ENCODE results near the gene GLT8D1. TPM values are rescaled to one million over a fixed set of nuclear protein-coding genes. Genes with fewer than 3 reads are reported as not detected.

Gene GLT8D1
- total RNA-seq, 2 donors from 2014 or later = 68.1 to 71.3 TPM

DNA sequence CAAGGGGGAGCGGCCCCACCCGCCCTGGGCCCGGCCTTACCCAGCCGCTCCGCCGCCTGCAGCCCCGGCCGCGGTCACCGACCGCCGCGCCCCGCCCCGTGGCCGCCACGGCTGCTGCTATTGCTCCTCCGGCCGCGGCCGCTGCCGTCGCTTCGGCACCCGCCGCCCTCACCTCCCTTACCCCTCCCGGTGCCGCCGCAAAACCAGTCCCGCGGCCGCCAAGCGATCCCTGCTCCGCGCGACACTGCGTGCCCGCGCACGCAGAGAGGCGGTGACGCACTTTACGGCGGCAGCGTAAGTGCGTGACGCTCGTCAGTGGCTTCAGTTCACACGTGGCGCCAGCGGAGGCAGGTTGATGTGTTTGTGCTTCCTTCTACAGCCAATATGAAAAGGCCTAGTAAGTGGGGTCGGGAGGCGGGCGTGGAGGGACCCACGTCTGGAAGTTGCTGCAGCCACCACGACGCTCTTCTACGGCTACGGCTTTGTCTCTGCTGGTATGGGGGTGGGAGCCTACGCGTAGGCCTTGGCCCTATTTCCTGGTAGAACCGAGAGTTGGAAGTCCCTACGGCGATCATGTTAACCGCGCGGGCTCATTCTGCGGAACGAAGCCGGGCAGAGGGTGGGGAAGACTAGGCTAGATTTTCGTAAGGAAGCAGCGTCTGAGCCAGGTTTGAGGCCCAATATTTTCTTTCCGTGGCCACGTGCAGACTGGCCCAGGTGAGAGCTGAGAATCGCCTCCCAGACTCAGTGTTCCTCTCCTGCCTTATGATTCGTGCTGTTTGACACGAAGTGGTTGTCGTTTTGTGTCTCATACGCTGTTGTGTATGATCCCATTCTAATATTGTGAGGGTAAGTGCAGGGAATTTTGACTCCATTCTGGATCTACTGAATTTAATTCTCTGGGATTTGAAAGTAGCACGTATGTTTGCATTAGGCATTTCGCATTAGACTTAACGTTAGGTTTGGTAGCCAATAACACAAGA is 19.6 kb downstream of the GLT8D1 start, which contains the start of the genes GNL3 and PBRM1:
TSS of gene GNL3 (plus strand) at position 324 of the 983 bp plus-strand sequence. CDS start at position 385, 61 bp downstream.
TSS of gene PBRM1 (minus strand) at position 205 of the 983 bp plus-strand sequence.
- intact Hi-C loops (cut with DNase I) = loop anchor here (10.0 kb wide), 2 partner anchors 151 to 211 kb away; partner anchors contain the start of genes NT5DC2 and UQCC5
- Histone ChIP-seq H3K4me1 (replicated peaks) (peaks cover 3% of the 10 kb centered on the region), H3K4me3 (peak within 1 kb of the TSS; percentile 64 to 86), H3K27me3 (replicated peaks; ENCODE audit: insufficient read depth) (no peaks in the 10 kb centered on the region), H3K36me3 (peaks cover 12 to 20% of the 10 kb centered on the region in 2 donors), H3K9me3 (no peaks in the 10 kb centered on the region), H3K27ac (peak within 1 kb of the TSS; percentile 93 to 99)
- under 1% methylated on average over 76 of the region's 82 CpGs for WGBS
- TF ChIP-seq POLR2A (IDR thresholded peaks at IDR 0.05) (peak; percentile 89), POLR2AphosphoS5 (IDR thresholded peaks at IDR 0.05) (peak; percentile 96), CTCF (IDR thresholded peaks at IDR 0.05) (no peak)
- peak; percentile 92 for DNase-seq (ENCODE audit: low spot score)

DNA sequence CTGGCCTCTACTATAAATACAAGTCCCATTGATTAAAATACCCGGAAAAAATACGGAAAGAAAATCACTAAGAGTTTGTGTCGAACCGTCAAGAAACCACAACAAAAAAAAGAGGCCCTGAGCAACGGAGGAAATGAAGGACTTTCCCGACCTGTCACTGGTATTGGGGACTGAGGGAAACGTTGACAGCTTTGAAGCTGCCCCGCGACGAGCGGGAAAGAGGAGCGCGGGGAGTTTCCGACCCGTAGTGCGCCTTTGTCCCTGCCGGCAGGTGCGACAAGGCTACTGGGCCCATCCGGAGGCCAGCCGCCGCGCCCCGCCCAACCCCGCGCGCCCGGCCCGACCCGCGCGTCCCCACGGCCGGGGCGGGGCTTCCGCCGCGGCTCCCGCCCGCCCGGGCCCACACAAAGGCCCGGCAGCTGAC is 20.3 kb downstream of the GLT8D1 start:
- peaks cover 6 to 17% of the 10 kb centered on the region in 2 donors for H3K36me3 ChIP-seq
- no peaks in the 10 kb centered on the region for H3K27me3 ChIP-seq (replicated peaks; ENCODE audit: insufficient read depth)
- peaks cover 3% of the 10 kb centered on the region for H3K4me1 ChIP-seq (replicated peaks)
- DNase-seq (ENCODE audit: low spot score) = peak; percentile 75
- peak overlapping the region; percentile 64 to 86 for H3K4me3 ChIP-seq
- intact Hi-C loops (cut with DNase I) = loop anchor here (10.0 kb wide), 2 partner anchors 150 to 210 kb away; partner anchors contain the start of genes NT5DC2 and UQCC5
- 2% methylated on average over 26 of the region's 41 CpGs for WGBS
- H3K9me3 ChIP-seq = no peaks in the 10 kb centered on the region
- TF ChIP-seq CTCF (IDR thresholded peaks at IDR 0.05) (peak in 1 of 4 experiments; percentile 9), POLR2AphosphoS5 (IDR thresholded peaks at IDR 0.05) (no peak), POLR2A (IDR thresholded peaks at IDR 0.05) (peak; percentile 56)
- H3K27ac ChIP-seq = peak overlapping the region; percentile 93 to 99

GRCh38 chr3:52684184-52684583 is 21.4 kb downstream of the GLT8D1 start:
- Histone ChIP-seq H3K4me1 (replicated peaks) (no peaks in the 10 kb centered on the region), H3K9me3 (no peaks in the 10 kb centered on the region), H3K27me3 (replicated peaks; ENCODE audit: insufficient read depth) (no peaks in the 10 kb centered on the region), H3K4me3 (no peak overlapping the region), H3K36me3 (peaks cover 0 to 6% of the 10 kb centered on the region in 2 donors), H3K27ac (no peak overlapping the region)
- TF ChIP-seq POLR2AphosphoS5 (IDR thresholded peaks at IDR 0.05) = no peak
- no peak for TF ChIP-seq POLR2A (IDR thresholded peaks at IDR 0.05)
- no peak for TF ChIP-seq CTCF (IDR thresholded peaks at IDR 0.05)
- DNase-seq (ENCODE audit: low spot score) = no peak
- intact Hi-C loops (cut with DNase I) = loop anchor here (10.0 kb wide), 2 partner anchors 149 to 209 kb away; partner anchors contain the start of genes NT5DC2 and UQCC5
- 28% methylated on average over 5 of the region's 5 CpGs for WGBS

- TF ChIP-seq POLR2A (IDR thresholded peaks at IDR 0.05) (no peak), POLR2AphosphoS5 (IDR thresholded peaks at IDR 0.05) (no peak), CTCF (IDR thresholded peaks at IDR 0.05) (no peak)
- H3K9me3 ChIP-seq = no peaks in the 10 kb centered on the region
- H3K4me3 ChIP-seq = no peak overlapping the region
- peaks cover 0 to 3% of the 10 kb centered on the region in 2 donors for H3K36me3 ChIP-seq
- DNase-seq (ENCODE audit: low spot score) = no peak
- H3K27me3 ChIP-seq (replicated peaks; ENCODE audit: insufficient read depth) = no peaks in the 10 kb centered on the region
- no peak overlapping the region for H3K27ac ChIP-seq
- H3K4me1 ChIP-seq (replicated peaks) = no peaks in the 10 kb centered on the region
- intact Hi-C loops (cut with DNase I) = loop anchor here (10.0 kb wide), 2 partner anchors 149 to 209 kb away; partner anchors contain the start of genes NT5DC2 and UQCC5
- WGBS = 86% methylated on average over 6 of the region's 6 CpGs
Measured at GRCh38 chr3:52683611-52684010, 22.0 kb downstream of the GLT8D1 start.

All from prostate gland (tissue), 2 donors.